GM23248 (cell line): ENCODE measurements around the gene CTSE. TPM values are rescaled to one million over a fixed set of nuclear protein-coding genes. Genes with fewer than 3 reads are reported as not detected.

Experiments
- DNase-seq: peaks from one replicate; pipeline ENCODE4 v3.0.0-alpha.2; 2015
- H2AFZ ChIP-seq: fragments of 200-600 bp; sonication (generic); 2 replicates; pipeline ENCODE4 v1.6.1; 2016; ENCODE audit warnings: antibody characterized with exemption
- H3F3A ChIP-seq: fragments of 200-600 bp; sonication (generic); 2 replicates; pipeline ENCODE4 v1.6.1; 2016; ENCODE audit warnings: mild to moderate bottlenecking, antibody characterized with exemption, mixed run types; ENCODE audit not compliant: insufficient read depth
- H3K27ac ChIP-seq: fragments of 200-600 bp; sonication (generic); 2 replicates; pipeline ENCODE4 v1.5.1; 2016; ENCODE audit warnings: mild to moderate bottlenecking
- H3K27me3 ChIP-seq: fragments of 200-600 bp; sonication (generic); replicated peaks from 2 replicates; pipeline ENCODE4 v1.6.1; 2016; ENCODE audit warnings: mild to moderate bottlenecking; ENCODE audit not compliant: insufficient read depth
- H3K36me3 ChIP-seq: fragments of 200-600 bp; sonication (generic); 2 replicates; pipeline ENCODE4 v1.6.1; 2016; ENCODE audit warnings: low read depth, mild to moderate bottlenecking
- H3K4me1 ChIP-seq: fragments of 200-600 bp; sonication (generic); 2 replicates; pipeline ENCODE4 v1.6.1; 2016; ENCODE audit warnings: mild to moderate bottlenecking; ENCODE audit not compliant: insufficient read depth
- H3K4me2 ChIP-seq: fragments of 200-600 bp; sonication (generic); one replicate; pipeline ENCODE4 v1.6.1; 2016; ENCODE audit warnings: mild to moderate bottlenecking; ENCODE audit not compliant: unreplicated experiment
- H3K4me3 ChIP-seq: fragments of 200-600 bp; sonication (generic); 2 replicates; pipeline ENCODE4 v1.5.1; 2016; ENCODE audit warnings: mild to moderate bottlenecking
- H3K79me2 ChIP-seq: fragments of 200-600 bp; sonication (generic); 2 replicates; pipeline ENCODE4 v1.6.1; 2016; ENCODE audit warnings: mild to moderate bottlenecking; ENCODE audit not compliant: insufficient read depth
- H3K9ac ChIP-seq: fragments of 200-600 bp; sonication (generic); 2 replicates; pipeline ENCODE4 v1.6.1; 2016; ENCODE audit warnings: mild to moderate bottlenecking
- H3K9me2 ChIP-seq: fragments of 200-600 bp; sonication (generic); 2 replicates; pipeline ENCODE4 v1.6.1; 2016; ENCODE audit warnings: mixed run types, mild to moderate bottlenecking, moderate library complexity; ENCODE audit not compliant: insufficient read depth
- H3K9me3 ChIP-seq: fragments of 200-600 bp; sonication (generic); one replicate; pipeline ENCODE4 v1.6.1; 2017; ENCODE audit warnings: low read depth
- H4K20me1 ChIP-seq: fragments of 200-600 bp; sonication (generic); 2 replicates; pipeline ENCODE4 v1.6.0; 2016; ENCODE audit not compliant: insufficient read depth
- EZH2 ChIP-seq: fragments of 200-600 bp; sonication (generic); IDR thresholded peaks from 2 replicates; pipeline ENCODE4 v1.6.1; 2018; ENCODE audit warnings: antibody characterized with exemption, mild to moderate bottlenecking; ENCODE audit not compliant: insufficient read depth, poor library complexity, severe bottlenecking
- EZH2phosphoT487 ChIP-seq: fragments of 200-600 bp; sonication (generic); IDR thresholded peaks from 2 replicates; pipeline ENCODE4 v1.6.1; 2018; ENCODE audit warnings: antibody characterized with exemption, moderate library complexity, mild to moderate bottlenecking, low read depth; ENCODE audit not compliant: insufficient read depth
- WGBS, 2 experiments: methylation state at CpG; one replicate each; pipeline ENCODE4 v1.1.6; 2015 to 2017; ENCODE audit warnings: low lambda C conversion rate in 2 of 2, low coverage in 1 of 2; ENCODE audit errors: missing lambda C conversion rate in 2 of 2; 5-methylcytosine and 5-hydroxymethylcytosine counted together
- in situ Hi-C: fragments of 300-500 bp; cut with MboI; formaldehyde crosslinking; loops from 2 replicates; pipeline ENCODE4 v1.15.0; 2020
- polyA plus RNA-seq: library from polyadenylated mRNA; unstranded; fragments of >200 nt; fragmentation: Nextera tagmentation; extraction: Ambion mirVana; gene quantifications from 2 replicates; pipeline ENCODE4 v1.2.1, GENCODE V29; 2016
- total RNA-seq: library from RNA; depleted of rRNA; stranded (reverse); fragments of >200 nt; shearing (Covaris generic); gene quantifications from 2 replicates; pipeline ENCODE4 v1.2.3, GENCODE V29; 2014; rRNA removed

The CTSE gene
- total and polyA plus RNA-seq, 2 experiments from 2014 or later = not detected

- WGBS, 2 experiments = 68 to 75% methylated on average over 4 of the region's 4 CpGs
- no peaks in the 10 kb centered on the region for H3K27me3 ChIP-seq
- in situ Hi-C loops = no loop called here
These were observed 63.9 kb downstream of the CTSE start for GRCh38 chr1:205959789-205960188.

More at GRCh38 chr1:205959789-205960188, 63.9 kb downstream of the CTSE start:
- no peak overlapping the region for H3K9ac ChIP-seq
- no peaks in the 10 kb centered on the region for H3K9me2 ChIP-seq
- H3K4me2 ChIP-seq = no peak overlapping the region
- peaks cover 18% of the 10 kb centered on the region for H3F3A ChIP-seq
- no peak for DNase-seq
- no peaks in the 10 kb centered on the region for H3K36me3 ChIP-seq
- H3K4me1 ChIP-seq = peaks cover 23% of the 10 kb centered on the region
- H4K20me1 ChIP-seq = no peaks in the 10 kb centered on the region
- H3K27ac ChIP-seq = no peak overlapping the region
- no peaks in the 10 kb centered on the region for H3K9me3 ChIP-seq
- H3K4me3 ChIP-seq = no peak overlapping the region
- no peaks in the 10 kb centered on the region for H3K79me2 ChIP-seq
- no peak overlapping the region for H2AFZ ChIP-seq
- TF ChIP-seq EZH2phosphoT487 (no peak), EZH2 (no peak)

Other genes starting within 250 kb of the CTSE start
- 12.1 and 16.8 TPM in 2 replicates for gene RAB29, start 248.4 kb downstream of the CTSE start, total RNA-seq
- gene RAB29, start 248.4 kb downstream of the CTSE start, polyA plus RNA-seq = 18.0 and 18.1 TPM in 2 replicates
- gene SLC41A1, start 210.7 kb downstream of the CTSE start, total RNA-seq = 22.4 and 24.4 TPM in 2 replicates
- 21.3 and 22.7 TPM in 2 replicates for gene SLC41A1, start 210.7 kb downstream of the CTSE start, polyA plus RNA-seq
- 0.22 TPM in 1 of 2 replicates, not detected in the other for gene PM20D1, start 173.8 kb downstream of the CTSE start, total RNA-seq
- 0.11 TPM in 1 of 2 replicates, not detected in the other for gene PM20D1, start 173.8 kb downstream of the CTSE start, polyA plus RNA-seq
- not detected in 2 replicates for gene SLC26A9, start 80.4 kb downstream of the CTSE start, total RNA-seq
- not detected in 2 replicates for gene SLC26A9, start 80.4 kb downstream of the CTSE start, polyA plus RNA-seq
- 2.8 and 7.1 TPM in 2 replicates for gene RAB7B, start 20.5 kb downstream of the CTSE start, total RNA-seq
- 7.6 and 7.7 TPM in 2 replicates for gene RAB7B, start 20.5 kb downstream of the CTSE start, polyA plus RNA-seq
- not detected in 2 replicates for gene RHEX, start 29.3 kb upstream of the CTSE start, total RNA-seq
- not detected in 2 replicates for gene RHEX, start 29.3 kb upstream of the CTSE start, polyA plus RNA-seq
- gene AVPR1B, start 93.5 kb upstream of the CTSE start, total RNA-seq = not detected in 2 replicates
- gene AVPR1B, start 93.5 kb upstream of the CTSE start, polyA plus RNA-seq = not detected in 2 replicates
- 2.5 TPM in 1 of 2 replicates, not detected in the other for gene FAM72A, start 178.9 kb upstream of the CTSE start, total RNA-seq
- gene FAM72A, start 178.9 kb upstream of the CTSE start, polyA plus RNA-seq = 3.1 and 4.3 TPM in 2 replicates
- 51.1 and 55.3 TPM in 2 replicates for gene SRGAP2, start 179.6 kb upstream of the CTSE start, total RNA-seq
- gene SRGAP2, start 179.6 kb upstream of the CTSE start, polyA plus RNA-seq = 35.8 and 42.3 TPM in 2 replicates